Keratinocyte (primary cell): ENCODE data around the gene IFT88. TPM values are rescaled to one million over a fixed set of nuclear protein-coding genes. Genes with fewer than 3 reads are reported as not detected.

Experiments used
- DNase-seq: peaks from one replicate; pipeline ENCODE4 v3.0.0-alpha.2; 2011; ENCODE audit warnings: low read depth, missing footprints, low spot score
- FAIRE-seq: peaks from 2 replicates; lab custom pipeline; 2011; peaks lifted over from hg19 to GRCh38; lab: Jason Lieb, UNC
- H2AFZ ChIP-seq: 2 replicates; pipeline ENCODE4 v1.6.0; 2012; ENCODE audit warnings: low read length, control low read depth, inconsistent platforms; ENCODE audit not compliant: control insufficient read depth
- H3K27ac ChIP-seq: 2 replicates; pipeline ENCODE4 v1.5.1; 2011; ENCODE audit warnings: low read length; ENCODE audit not compliant: control insufficient read depth, insufficient read depth
- H3K27me3 ChIP-seq: 3 replicates; pipeline ENCODE4 v1.6.0; 2011; ENCODE audit warnings: low read length; ENCODE audit not compliant: control insufficient read depth, insufficient read depth; ENCODE audit errors: extremely low read depth
- H3K36me3 ChIP-seq, 2 experiments: 2 replicates in 1 of 2; 3 replicates in 1 of 2; pipeline ENCODE4 v1.5.1; 2011; ENCODE audit warnings: low read length in 2 of 2, mild to moderate bottlenecking in 1 of 2; ENCODE audit not compliant: control insufficient read depth in 2 of 2, insufficient read depth in 2 of 2; ENCODE audit errors: extremely low read depth in 1 of 2
- H3K4me1 ChIP-seq: 3 replicates; pipeline ENCODE4 v1.5.1; 2011; ENCODE audit warnings: low read length; ENCODE audit not compliant: control insufficient read depth, insufficient read depth; ENCODE audit errors: extremely low read depth
- H3K4me2 ChIP-seq: 3 replicates; pipeline ENCODE4 v1.6.0; 2011; ENCODE audit warnings: low read depth, low read length; ENCODE audit not compliant: control insufficient read depth, insufficient read depth; ENCODE audit errors: extremely low read depth
- H3K4me3 ChIP-seq, 3 experiments: fragments of 200-600 bp in 1 of 3; sonication (generic) in 1 of 3; 2 replicates in 2 of 3; 3 replicates in 1 of 3; pipeline ENCODE4 v1.5.1; 2011 to 2016; ENCODE audit warnings: low read length in 3 of 3, mild to moderate bottlenecking in 3 of 3, control low read depth in 2 of 3, inconsistent platforms in 1 of 3, low read depth in 1 of 3, mixed read lengths in 1 of 3, mixed run types in 1 of 3, moderate library complexity in 1 of 3; ENCODE audit not compliant: control insufficient read depth in 2 of 3, insufficient read depth in 2 of 3; ENCODE audit errors: extremely low read depth in 1 of 3
- H3K79me2 ChIP-seq: 2 replicates; pipeline ENCODE4 v1.6.0; 2012; ENCODE audit warnings: low read length; ENCODE audit not compliant: control insufficient read depth, insufficient read depth
- H3K9ac ChIP-seq: 3 replicates; pipeline ENCODE4 v1.6.0; 2011; ENCODE audit warnings: low read length; ENCODE audit not compliant: control insufficient read depth, insufficient read depth; ENCODE audit errors: extremely low read depth
- H3K9me1 ChIP-seq: 3 replicates; pipeline ENCODE4 v1.6.0; 2011; ENCODE audit warnings: low read length; ENCODE audit not compliant: control insufficient read depth, insufficient read depth; ENCODE audit errors: extremely low read depth
- H3K9me3 ChIP-seq: 2 replicates; pipeline ENCODE4 v1.5.1; 2012; ENCODE audit warnings: low read depth, low read length; ENCODE audit not compliant: control insufficient read depth
- H4K20me1 ChIP-seq: 3 replicates; pipeline ENCODE4 v1.6.0; 2011; ENCODE audit warnings: low read length; ENCODE audit not compliant: control insufficient read depth, insufficient read depth; ENCODE audit errors: extremely low read depth
- CTCF ChIP-seq, 3 experiments: IDR thresholded peaks in 1 of 3; conservative IDR thresholded peaks in 1 of 3; optimal IDR thresholded peaks in 1 of 3; 2 replicates in 2 of 3; 3 replicates in 1 of 3; pipeline versions ENCODE3 to v1.5.1; 2011; ENCODE audit warnings: low read length in 3 of 3, mild to moderate bottlenecking in 3 of 3, moderate library complexity in 2 of 3, control low read depth in 1 of 3, inconsistent platforms in 1 of 3; ENCODE audit not compliant: insufficient read depth in 2 of 3; ENCODE audit errors: extremely low read depth in 1 of 3
- EZH2 ChIP-seq: IDR thresholded peaks from one replicate; pipeline ENCODE4 v1.6.1; 2012; ENCODE audit warnings: inconsistent platforms, mild to moderate bottlenecking, low read length, moderate library complexity
- dilution Hi-C: fragments of 300-500 bp; cut with MboI; formaldehyde crosslinking; loops from one replicate; pipeline ENCODE4 v1.7.0; 2020; ENCODE audit warnings: low sequenced_read_pairs; ENCODE audit not compliant: extremely low pct_ligation_motif_present
- polyA plus RNA-seq, 5 experiments: library from polyadenylated mRNA; depleted of rRNA in 3 of 5; stranded (reverse) in 3 of 5; stranded (forward) in 1 of 5; unstranded in 1 of 5; fragments of >200 nt; gene quantifications; 1 replicate in 1 of 5; 2 replicates in 3 of 5; 3 replicates in 1 of 5; pipeline versions ENCODE4 v1.2.1 to v1.2.3, GENCODE V29; 2011 to 2012; ENCODE audit warnings: missing spikeins in 2 of 5, low read depth in 1 of 5, low replicate concordance in 1 of 5

IFT88 gene
- polyA plus RNA-seq, 1 donor (not counting 4 experiments of a cell fraction or from before 2014, with no cell fraction given), result 9.5 TPM

GRCh38 chr13:20689291-20689690, 122.3 kb downstream of the IFT88 start:
- TF ChIP-seq EZH2 (no peak), CTCF (optimal IDR thresholded peaks at IDR 0.05 in 1 of 3, IDR thresholded peaks at IDR 0.05 in 1 of 3, conservative IDR thresholded peaks at IDR 0.05 in 1 of 3; ENCODE audit: extremely low read depth in 1 of 3, insufficient read depth in 2 of 3, low read length in 3 of 3) (no peak)
- dilution Hi-C loops, result no loop called here

GRCh38 chr13:20691616-20692015, 124.7 kb downstream of the IFT88 start:
- H3K27ac ChIP-seq, result no peak overlapping the region
- H3K4me3 ChIP-seq, result no peak overlapping the region
- DNase-seq (no peak), FAIRE-seq (no peak)
- dilution Hi-C loops, result no loop called here
- H3K4me1 ChIP-seq, result no peaks in the 10 kb centered on the region
- no peaks in the 10 kb centered on the region for H3K9me1 ChIP-seq
- H3K27me3 ChIP-seq, result no peaks in the 10 kb centered on the region
- H3K9ac ChIP-seq, result no peak overlapping the region
- no peak overlapping the region for H3K4me2 ChIP-seq
- H3K36me3 ChIP-seq, result no peaks in the 10 kb centered on the region
- TF ChIP-seq EZH2 (no peak), CTCF (optimal IDR thresholded peaks at IDR 0.05 in 1 of 3, IDR thresholded peaks at IDR 0.05 in 1 of 3, conservative IDR thresholded peaks at IDR 0.05 in 1 of 3; ENCODE audit: extremely low read depth in 1 of 3, insufficient read depth in 2 of 3, low read length in 3 of 3) (no peak)
- H3K79me2 ChIP-seq, result no peaks in the 10 kb centered on the region
- H3K9me3 ChIP-seq, result no peaks in the 10 kb centered on the region
- H2AFZ ChIP-seq, result no peak overlapping the region
- H4K20me1 ChIP-seq, result peaks cover 5% of the 10 kb centered on the region

More at GRCh38 chr13:20689291-20689690, 122.3 kb downstream of the IFT88 start:
- DNase-seq, result no peak
- no peak overlapping the region for H3K4me3 ChIP-seq
- no peak for FAIRE-seq
- no peaks in the 10 kb centered on the region for H3K9me3 ChIP-seq
- H3K9me1 ChIP-seq, result no peaks in the 10 kb centered on the region
- H4K20me1 ChIP-seq, result peaks cover 4% of the 10 kb centered on the region
- no peak overlapping the region for H3K4me2 ChIP-seq
- H3K79me2 ChIP-seq, result no peaks in the 10 kb centered on the region
- no peak overlapping the region for H3K27ac ChIP-seq
- H3K9ac ChIP-seq, result no peak overlapping the region
- H2AFZ ChIP-seq, result no peak overlapping the region
- H3K27me3 ChIP-seq, result no peaks in the 10 kb centered on the region
- H3K36me3 ChIP-seq, result no peaks in the 10 kb centered on the region
- H3K4me1 ChIP-seq, result no peaks in the 10 kb centered on the region
